ENCODE results near the gene TMEM156.
"Not testable (repeated sequence)": the region's sequence is repeated elsewhere in the genome, so short reads cannot be mapped to it uniquely, and the experiment has no call there.

The TMEM156 gene

GRCh38 chr4:39043058-39043860 lies 11.1 kb upstream of the TMEM156 start:
- no peak for DNase-seq

DNA sequence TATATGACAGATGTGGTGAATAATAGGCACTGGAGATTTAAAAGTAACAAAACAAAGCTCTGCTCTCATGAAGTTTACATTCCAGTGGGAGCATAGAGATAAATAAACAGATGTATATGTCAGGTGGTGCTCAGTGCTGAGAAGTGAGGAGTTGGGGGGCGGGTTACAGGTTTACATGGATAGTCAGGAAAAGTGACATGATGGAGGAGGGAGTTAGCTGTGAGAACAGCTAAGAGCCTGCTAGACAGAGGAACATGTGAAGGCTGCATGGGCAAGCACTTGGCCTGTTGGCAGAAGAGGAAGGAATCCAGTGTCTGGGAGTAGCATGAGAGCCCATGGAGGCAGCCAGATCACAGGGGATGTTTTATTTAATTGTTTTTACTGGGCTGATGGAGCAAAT lies 10.2 kb upstream of the TMEM156 start:
- no peak for DNase-seq

DNA sequence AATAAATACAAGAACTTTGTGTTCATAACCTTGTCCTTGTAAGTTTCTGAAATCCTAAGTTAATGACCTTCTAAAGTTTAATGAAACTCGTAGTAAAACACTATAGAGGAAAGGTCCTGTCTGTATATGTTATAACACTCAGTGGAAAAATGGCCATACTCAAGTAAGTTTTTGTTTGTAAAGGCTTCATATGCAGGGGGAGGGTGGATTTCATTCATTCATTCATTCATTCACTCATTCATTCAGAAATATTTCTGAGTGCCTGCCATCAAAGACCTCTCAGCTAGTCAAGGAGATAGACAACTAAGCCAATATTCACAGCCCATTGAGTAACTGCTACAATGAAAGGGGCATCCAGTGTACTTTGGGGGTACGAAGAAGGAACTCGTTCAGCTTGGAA lies 6.9 kb upstream of the TMEM156 start:
- DNase-seq: no peak

DNA sequence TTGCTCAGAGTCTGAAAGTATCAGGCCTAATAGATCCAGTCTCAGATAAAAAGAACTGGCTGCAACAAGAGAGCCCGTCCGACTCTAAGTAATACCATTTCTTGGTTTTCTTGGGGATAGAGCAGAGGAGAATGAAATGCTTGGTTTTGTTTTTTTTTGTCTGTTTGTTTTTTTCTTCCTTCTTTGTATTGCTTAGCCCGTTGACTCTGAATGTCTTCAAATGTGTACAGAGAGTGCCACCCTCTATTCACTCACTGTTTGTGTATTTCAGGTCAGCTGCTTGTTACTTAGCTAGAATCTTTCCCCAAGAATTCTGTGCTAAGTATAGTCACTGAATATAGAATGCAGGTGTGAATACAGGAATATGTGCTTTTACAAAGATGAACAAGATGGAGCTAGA lies 5.7 kb upstream of the TMEM156 start:
- DNase-seq: no peak

GRCh38 chr4:39037491-39037825 lies 5.2 kb upstream of the TMEM156 start:
- no peak for DNase-seq

DNA sequence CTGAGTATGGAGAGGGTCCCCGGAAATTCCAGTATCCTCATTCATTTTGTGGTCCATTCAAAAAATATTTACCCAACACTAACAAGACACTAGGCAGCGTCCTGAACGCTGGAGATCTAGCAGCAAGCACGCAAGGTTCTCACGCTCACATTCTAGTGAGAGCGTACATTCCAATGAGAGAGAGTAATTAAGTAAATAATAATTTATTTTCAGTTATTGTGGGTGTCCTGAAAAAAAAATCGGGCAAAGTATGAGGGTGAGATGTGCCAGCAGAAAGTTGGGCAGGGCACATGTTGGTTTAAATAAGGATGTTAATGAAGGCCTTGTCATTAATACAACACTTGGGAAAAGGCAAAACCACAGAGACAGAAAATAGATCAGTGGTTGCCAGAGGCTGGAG lies 4.0 kb upstream of the TMEM156 start:
- DNase-seq: no peak

DNA sequence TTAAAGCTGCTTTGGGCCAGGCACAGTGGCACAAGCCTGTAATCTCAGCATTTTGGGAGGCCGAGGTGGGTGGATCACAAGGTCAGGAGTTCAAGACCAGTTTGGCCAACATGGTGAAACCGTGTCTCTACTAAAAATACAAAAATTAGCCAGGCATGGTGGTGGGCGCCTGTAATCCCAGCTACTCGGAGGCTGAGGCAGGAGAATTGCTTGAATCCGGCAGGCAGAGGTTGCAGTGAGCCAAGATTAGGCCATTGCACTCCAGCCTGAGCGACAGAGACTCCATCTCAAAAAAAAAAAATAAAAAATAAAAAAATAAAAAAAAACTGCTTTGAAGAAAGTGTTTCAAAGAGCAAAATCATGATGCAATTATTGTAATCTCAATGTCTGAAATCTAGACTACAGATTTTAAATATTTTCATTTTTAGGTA lies 604 bp downstream of the TMEM156 start:
- DNase-seq: not testable (repeated sequence)

- no peak for DNase-seq
Measured at GRCh38 chr4:39030725-39031124, 1.5 kb downstream of the TMEM156 start.

GRCh38 chr4:39029752-39030694 lies 2.2 kb downstream of the TMEM156 start:
- no peak for DNase-seq

GRCh38 chr4:39026096-39026495 lies 6.1 kb downstream of the TMEM156 start:
- no peak for DNase-seq

- no peak for DNase-seq
Measured at GRCh38 chr4:39025552-39026085, 6.6 kb downstream of the TMEM156 start.

DNA sequence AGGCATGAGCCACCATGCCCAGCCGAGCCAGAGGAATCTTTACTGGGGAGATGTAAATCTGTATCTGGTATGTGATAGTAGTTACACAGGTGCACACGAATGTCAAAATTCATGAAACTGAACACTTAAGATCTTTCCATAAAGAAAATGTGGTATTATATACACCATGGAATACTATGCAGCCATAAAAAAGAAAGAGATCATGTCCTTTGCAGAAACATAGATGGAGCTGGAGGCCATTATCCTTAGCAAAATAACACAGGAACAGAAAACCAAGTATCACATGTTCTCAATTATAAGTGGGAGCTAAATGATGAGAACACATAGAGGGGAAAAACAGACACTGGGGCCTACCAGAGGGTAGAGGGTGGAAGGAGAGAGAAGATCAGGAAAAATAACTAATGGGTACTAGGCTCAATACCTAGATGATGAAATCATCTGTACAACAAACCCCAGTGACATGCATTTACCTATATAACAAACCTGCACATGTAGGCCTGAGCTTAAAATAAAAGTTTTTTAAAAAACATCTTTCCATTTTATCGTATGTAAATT lies 7.8 kb downstream of the TMEM156 start:
- DNase-seq: no peak

DNA sequence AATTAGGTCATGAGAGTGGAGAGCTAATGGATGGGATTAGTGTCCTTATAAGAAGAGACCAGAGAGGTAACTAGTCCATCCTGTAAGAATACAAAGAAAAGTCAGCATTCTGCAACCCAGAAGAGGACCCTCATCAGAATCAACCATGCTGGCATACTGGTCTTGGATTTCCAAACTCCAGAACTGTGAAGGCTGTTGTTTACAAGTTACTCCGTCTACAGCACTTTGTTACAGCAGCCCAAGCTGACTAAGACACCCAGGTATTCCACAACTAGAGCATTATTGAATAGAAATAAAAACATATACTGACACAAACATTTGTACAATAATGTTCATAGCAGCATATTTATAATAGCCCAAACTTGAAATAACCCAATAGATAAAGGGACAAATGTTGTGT lies 9.2 kb downstream of the TMEM156 start:
- DNase-seq: no peak

DNA sequence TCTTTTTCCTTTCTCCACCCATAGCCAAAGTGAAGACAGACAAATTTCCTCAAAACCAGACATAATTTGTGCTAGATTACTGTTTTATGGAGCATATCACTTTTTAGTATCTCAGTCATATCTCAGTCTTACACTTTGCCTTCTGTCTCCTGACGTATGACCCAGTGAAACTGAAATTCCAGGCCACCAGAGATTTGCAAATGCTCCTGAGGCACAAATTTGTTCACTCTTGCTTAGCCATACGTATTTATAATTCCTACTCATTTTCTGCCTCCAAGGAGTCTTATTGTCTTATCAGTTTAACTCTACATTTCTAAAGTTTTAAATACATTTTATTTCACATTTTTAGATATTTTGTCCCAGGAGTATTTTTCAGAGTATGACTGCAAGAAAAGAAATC lies 10.0 kb downstream of the TMEM156 start:
- no peak for DNase-seq

DNA sequence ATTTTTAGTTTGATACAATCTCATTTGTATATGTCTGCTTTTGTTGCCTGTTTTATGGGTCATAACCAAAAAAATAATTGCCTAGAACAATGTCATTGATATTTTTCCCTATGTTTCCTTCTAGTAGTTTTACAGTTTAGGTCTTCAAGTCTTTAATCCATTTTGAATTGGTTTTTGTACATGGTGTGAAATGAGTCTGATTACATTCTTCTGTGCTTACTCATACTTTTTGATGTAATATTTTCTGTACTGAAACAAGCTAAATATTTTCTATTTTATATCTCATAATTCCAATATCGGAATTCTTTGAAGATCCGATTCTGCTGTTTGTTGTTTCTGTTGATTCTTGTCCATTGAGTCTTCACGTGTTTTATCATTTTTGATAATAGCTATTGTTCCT lies 10.6 kb downstream of the TMEM156 start:
- no peak for DNase-seq

- DNase-seq: no peak
Measured at GRCh38 chr4:39020130-39020529, 12.1 kb downstream of the TMEM156 start.

GRCh38 chr4:39014028-39014427 lies 18.2 kb downstream of the TMEM156 start:
- no peak for DNase-seq

DNA sequence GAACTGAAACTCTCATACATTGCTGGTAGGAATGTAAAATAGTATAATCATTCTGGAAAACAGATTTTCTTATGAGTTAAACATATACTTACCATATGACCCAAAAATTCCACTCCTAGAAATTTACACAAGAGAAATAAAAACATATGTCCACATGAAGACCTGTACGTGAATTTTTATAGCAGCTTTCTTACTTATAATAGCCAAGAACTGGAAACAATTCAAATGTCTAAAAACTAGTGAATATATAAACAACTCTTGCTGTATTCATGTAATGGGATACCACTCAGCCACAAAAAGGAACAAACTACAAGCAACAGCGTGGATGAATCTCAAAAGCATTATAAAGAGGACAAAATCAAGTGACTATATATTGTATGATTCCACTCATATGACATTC lies 27.5 kb downstream of the TMEM156 start:
- DNase-seq: no peak

GRCh38 chr4:39002058-39002457 lies 30.2 kb downstream of the TMEM156 start:
- DNase-seq: not testable (repeated sequence)

DNA sequence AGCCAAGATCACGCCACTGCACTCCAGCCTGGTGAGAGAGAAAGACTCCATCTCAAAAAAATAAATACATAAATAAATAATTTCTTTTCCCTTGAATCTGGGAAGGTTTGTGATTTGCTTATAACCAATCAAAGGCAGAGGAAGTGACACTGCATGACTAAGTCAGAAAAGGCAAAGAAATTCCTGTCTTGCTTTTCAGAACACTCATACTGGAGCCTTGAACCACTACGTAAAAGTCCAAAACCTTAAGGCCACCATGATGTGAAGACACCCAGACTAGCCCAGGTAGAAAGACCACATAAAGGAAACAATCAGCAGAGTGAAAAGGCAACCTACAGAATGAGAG lies 36.6 kb downstream of the TMEM156 start:
- no peak for DNase-seq

GRCh38 chr4:38994135-38994534 lies 38.1 kb downstream of the TMEM156 start:
- no peak for DNase-seq

DNA sequence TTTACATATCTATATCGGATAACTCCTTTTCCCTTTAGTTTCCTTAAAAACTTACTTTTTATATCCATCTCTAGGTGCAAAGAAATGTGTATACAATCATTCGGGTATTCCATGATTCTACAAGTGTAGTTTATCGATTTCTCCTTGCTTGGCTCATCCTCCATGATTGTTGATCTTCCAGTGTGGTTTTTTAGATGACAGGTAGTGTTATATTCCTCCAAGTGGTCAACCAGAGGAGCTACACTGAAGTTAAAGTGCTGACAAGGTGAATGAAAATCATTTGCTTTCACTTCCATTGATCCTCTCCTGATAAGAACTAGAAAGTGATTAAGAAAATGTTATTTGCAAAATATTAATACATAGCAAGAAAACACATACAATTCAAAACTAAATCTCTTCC lies 38.5 kb downstream of the TMEM156 start:
- DNase-seq: no peak

- no peak for DNase-seq
Measured at GRCh38 chr4:38990241-38990640, 42.0 kb downstream of the TMEM156 start.

DNA sequence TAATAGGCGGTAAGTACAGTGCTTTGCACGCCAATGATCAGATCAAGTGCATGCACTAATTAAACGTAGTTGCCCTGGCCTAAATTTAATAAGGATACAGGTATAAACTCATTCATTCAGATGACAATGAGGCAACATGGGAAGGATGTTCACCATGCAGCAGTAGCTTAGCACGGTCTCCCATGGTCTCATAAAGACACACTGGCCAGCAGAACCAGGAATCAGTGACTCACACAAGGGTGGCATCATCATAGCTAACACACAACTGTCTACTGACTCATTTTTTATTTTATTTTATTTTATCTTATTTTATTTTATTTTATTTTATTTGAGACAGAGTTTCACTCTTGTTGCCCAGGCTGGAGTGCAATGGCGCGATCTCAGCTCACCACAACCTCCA lies 42.7 kb downstream of the TMEM156 start:
- no peak for DNase-seq
